Esophagus squamous epithelium (tissue), 5 donors: ENCODE results near the gene ABCA1. TPM values are rescaled to one million over a fixed set of nuclear protein-coding genes. Genes with fewer than 3 reads are reported as not detected.
"Not testable (repeated sequence)": the region's sequence is repeated elsewhere in the genome, so short reads cannot be mapped to it uniquely, and the experiment has no call there.

Experiments used
- DNase-seq: peaks from one replicate; lab custom pipeline; 2025; lab: John Stamatoyannopoulos, UW
- H3K27ac ChIP-seq, 4 donors: fragments of 200-600 bp; sonication (generic); one replicate each; pipeline ENCODE4 v1.5.1; 2016 to 2019; ENCODE audit warnings: mild to moderate bottlenecking in 1 of 4
- H3K27me3 ChIP-seq, 4 donors: fragments of 200-600 bp; sonication (generic); 1 replicate in 3 of 4; 2 replicates in 1 of 4; pipeline versions ENCODE4 v1.5.1 to v1.6.0; 2017 to 2021; ENCODE audit warnings: antibody characterized with exemption in 1 of 4
- H3K36me3 ChIP-seq, 3 donors: fragments of 200-600 bp; sonication (generic); one replicate each; pipeline ENCODE4 v1.5.1; 2016 to 2019
- H3K4me1 ChIP-seq, 3 donors: fragments of 200-600 bp; sonication (generic); one replicate each; pipeline ENCODE4 v1.5.1; 2017 to 2019
- H3K4me3 ChIP-seq, 4 donors: fragments of 200-600 bp; sonication (generic); 1 replicate in 3 of 4; 2 replicates in 1 of 4; pipeline ENCODE4 v1.5.1; 2016 to 2019; ENCODE audit warnings: mild to moderate bottlenecking in 2 of 4, moderate library complexity in 1 of 4
- H3K9me3 ChIP-seq, 3 donors: fragments of 200-600 bp; sonication (generic); one replicate each; pipeline ENCODE4 v1.5.1; 2016 to 2019
- POLR2A ChIP-seq, 4 donors: fragments of 450-650 bp; IDR thresholded peaks; one replicate each; pipeline ENCODE4 v1.6.1; 2017; ENCODE audit warnings: antibody characterized with exemption in 4 of 4, mild to moderate bottlenecking in 4 of 4, moderate library complexity in 3 of 4
- WGBS, 2 donors: methylation state at CpG; one replicate each; pipeline ENCODE4 v1.1.5; 2018; 5-methylcytosine and 5-hydroxymethylcytosine counted together
- intact Hi-C: fragments of 100-400 bp; cut with DNase I; formaldehyde crosslinking; loops from one replicate; pipeline ENCODE4 v1.15.0; 2022
- total RNA-seq, 4 donors: library from RNA; depleted of rRNA; stranded (reverse); fragments of >200 nt; gene quantifications; one replicate each; pipeline ENCODE4 v1.1.0, GENCODE V29; 2016
- TF ChIP-seq, protein P1 (sequence below), 6 experiments: fragments of 450-650 bp in 4 of 6; fragments of 200-600 bp in 2 of 6; sonication (generic) in 2 of 6; IDR thresholded peaks; one replicate each; pipeline ENCODE4 v1.5.1; 2016 to 2019; ENCODE audit warnings: antibody characterized with exemption in 6 of 6, mild to moderate bottlenecking in 4 of 6, moderate library complexity in 4 of 6
- donor health status: DM: yes; HTN: yes; CAD: no.

Gene ABCA1
- total RNA-seq, 4 donors from 2014 or later: 7.7 to 37.6 (median 23.3) TPM

DNA sequence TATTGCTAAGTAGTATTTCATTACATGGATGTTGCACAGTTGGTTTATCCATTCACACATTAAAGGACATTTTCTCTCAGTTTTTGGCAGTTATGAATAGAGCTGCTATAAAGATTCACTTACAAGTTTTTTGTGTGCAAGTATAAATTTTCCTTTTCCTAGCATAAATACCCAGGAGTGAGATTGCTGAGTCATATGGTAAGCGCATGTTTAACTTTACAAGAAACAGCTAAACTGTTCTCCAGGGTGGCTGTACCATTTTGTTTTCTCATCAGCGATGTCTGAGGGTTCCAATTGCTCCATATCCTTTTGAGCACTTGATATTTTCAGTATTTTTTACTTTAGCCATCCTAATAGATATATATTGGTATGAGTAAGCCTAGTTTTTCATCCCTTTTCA is 16.4 kb upstream of the ABCA1 start:
- no peaks in the 10 kb centered on the region for H3K9me3 ChIP-seq
- no peak overlapping the region for H3K27ac ChIP-seq
- no peaks in the 10 kb centered on the region for H3K36me3 ChIP-seq
- WGBS, 2 donors: 74 to 80% methylated on average over 2 of the region's 2 CpGs
- no peak overlapping the region for H3K4me3 ChIP-seq
- no peak for DNase-seq
- no peaks in the 10 kb centered on the region for H3K4me1 ChIP-seq
- TF ChIP-seq, protein P1, sequence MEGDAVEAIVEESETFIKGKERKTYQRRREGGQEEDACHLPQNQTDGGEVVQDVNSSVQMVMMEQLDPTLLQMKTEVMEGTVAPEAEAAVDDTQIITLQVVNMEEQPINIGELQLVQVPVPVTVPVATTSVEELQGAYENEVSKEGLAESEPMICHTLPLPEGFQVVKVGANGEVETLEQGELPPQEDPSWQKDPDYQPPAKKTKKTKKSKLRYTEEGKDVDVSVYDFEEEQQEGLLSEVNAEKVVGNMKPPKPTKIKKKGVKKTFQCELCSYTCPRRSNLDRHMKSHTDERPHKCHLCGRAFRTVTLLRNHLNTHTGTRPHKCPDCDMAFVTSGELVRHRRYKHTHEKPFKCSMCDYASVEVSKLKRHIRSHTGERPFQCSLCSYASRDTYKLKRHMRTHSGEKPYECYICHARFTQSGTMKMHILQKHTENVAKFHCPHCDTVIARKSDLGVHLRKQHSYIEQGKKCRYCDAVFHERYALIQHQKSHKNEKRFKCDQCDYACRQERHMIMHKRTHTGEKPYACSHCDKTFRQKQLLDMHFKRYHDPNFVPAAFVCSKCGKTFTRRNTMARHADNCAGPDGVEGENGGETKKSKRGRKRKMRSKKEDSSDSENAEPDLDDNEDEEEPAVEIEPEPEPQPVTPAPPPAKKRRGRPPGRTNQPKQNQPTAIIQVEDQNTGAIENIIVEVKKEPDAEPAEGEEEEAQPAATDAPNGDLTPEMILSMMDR (IDR thresholded peaks at IDR 0.05): no peak
- no peak for TF ChIP-seq POLR2A (IDR thresholded peaks at IDR 0.05)
- no peaks in the 10 kb centered on the region for H3K27me3 ChIP-seq
- intact Hi-C loops: no loop called here

DNA sequence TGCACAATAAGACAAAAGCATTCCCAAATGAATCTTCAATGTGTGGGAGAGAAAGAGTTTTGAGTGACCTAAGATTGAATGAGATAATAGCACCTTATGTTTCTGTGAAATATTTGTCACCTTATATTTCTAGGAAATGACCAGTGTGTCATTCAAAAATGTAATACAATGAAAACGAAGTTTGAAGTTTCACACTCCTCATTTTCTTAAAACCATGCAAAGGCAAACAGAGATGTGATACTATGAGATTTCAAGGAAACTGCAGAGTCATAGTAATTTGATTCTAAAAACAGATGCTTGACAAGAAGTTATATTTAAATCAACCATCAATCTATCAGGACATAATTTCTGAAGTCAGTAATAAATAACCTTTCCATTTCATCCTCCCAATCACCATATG is 13.6 kb upstream of the ABCA1 start:
- Histone ChIP-seq H3K4me1 (no peaks in the 10 kb centered on the region), H3K27me3 (no peaks in the 10 kb centered on the region), H3K36me3 (no peaks in the 10 kb centered on the region), H3K4me3 (no peak overlapping the region), H3K9me3 (no peaks in the 10 kb centered on the region), H3K27ac (no peak overlapping the region)
- no peak for DNase-seq
- intact Hi-C loops: no loop called here
- TF ChIP-seq POLR2A (IDR thresholded peaks at IDR 0.05): no peak
- TF ChIP-seq, protein P1 (IDR thresholded peaks at IDR 0.05): no peak
- WGBS, 2 donors: 28 to 34% methylated on average over 1 of the region's 1 CpG

GRCh38 chr9:104936291-104936690 is 8.3 kb upstream of the ABCA1 start:
- H3K9me3 ChIP-seq: no peaks in the 10 kb centered on the region
- no peak for TF ChIP-seq POLR2A (IDR thresholded peaks at IDR 0.05)
- TF ChIP-seq, protein P1 (IDR thresholded peaks at IDR 0.05): no peak
- no peak overlapping the region for H3K4me3 ChIP-seq
- no peak for DNase-seq
- no peaks in the 10 kb centered on the region for H3K27me3 ChIP-seq
- H3K36me3 ChIP-seq: no peaks in the 10 kb centered on the region
- intact Hi-C loops: no loop called here
- peak overlapping the region in 1 of 4 donors; percentile 1 for H3K27ac ChIP-seq
- no peaks in the 10 kb centered on the region for H3K4me1 ChIP-seq
- 68 to 72% methylated on average over 3 of the region's 3 CpGs for WGBS, 2 donors

- H3K27me3 ChIP-seq, DNase-seq, H3K4me3 ChIP-seq, H3K4me1 ChIP-seq, intact Hi-C loops, H3K36me3 ChIP-seq, H3K9me3 ChIP-seq: not testable (repeated sequence)
- H3K27ac ChIP-seq: peak overlapping the region in 2 of 4 donors; percentile 1 to 3
- WGBS, 2 donors: 65 to 70% methylated on average over 7 of the region's 7 CpGs
These were observed 7.5 kb upstream of the ABCA1 start for GRCh38 chr9:104935501-104935810.

DNA sequence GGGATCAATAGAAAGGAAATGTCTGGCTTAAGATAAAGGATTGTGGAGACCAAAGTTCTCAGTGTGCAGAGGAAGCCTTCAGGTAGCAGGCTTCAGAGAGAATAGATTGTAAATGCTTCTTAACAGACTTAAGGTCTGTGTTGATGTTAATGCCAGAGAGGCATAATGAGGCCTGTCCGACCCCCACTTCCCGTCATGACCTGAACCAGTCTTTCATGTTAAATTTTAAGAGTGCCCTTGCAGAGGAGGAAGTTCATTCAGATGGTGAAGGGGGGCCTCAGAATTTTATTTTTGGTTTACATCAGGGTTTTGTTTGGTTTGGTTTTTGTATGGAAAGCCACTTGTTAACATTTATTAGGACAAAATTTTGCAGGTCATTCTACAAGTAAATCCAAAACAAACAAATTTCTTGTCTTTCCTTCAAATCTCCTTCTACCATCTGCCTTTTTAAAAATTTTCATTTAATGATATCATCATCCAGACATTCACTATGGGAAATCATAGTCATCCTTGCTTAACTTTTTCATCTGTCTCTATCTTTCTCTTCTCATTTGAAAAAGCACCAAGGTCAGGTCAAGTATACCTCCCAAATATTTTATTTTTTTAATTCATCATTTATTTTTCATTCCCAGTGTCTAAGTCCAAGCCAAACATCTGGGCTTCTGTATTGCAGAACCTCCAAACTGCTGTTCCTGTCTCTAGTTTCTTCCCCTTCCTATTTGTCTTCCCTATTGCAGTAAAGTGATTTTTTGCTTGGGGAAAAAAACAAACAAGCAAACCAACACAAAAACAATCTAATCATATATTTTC is 6.9 kb upstream of the ABCA1 start:
- 60% methylated on average over 2 of the region's 2 CpGs for WGBS, 2 donors
- no peak for DNase-seq
- Histone ChIP-seq H3K4me1 (no peaks in the 10 kb centered on the region), H3K36me3 (no peaks in the 10 kb centered on the region), H3K4me3 (no peak overlapping the region), H3K9me3 (no peaks in the 10 kb centered on the region), H3K27me3 (no peaks in the 10 kb centered on the region), H3K27ac (peak overlapping the region in 1 of 4 donors; percentile 1)
- intact Hi-C loops: no loop called here
- no peak for TF ChIP-seq POLR2A (IDR thresholded peaks at IDR 0.05)
- TF ChIP-seq, protein P1 (IDR thresholded peaks at IDR 0.05): no peak

DNA sequence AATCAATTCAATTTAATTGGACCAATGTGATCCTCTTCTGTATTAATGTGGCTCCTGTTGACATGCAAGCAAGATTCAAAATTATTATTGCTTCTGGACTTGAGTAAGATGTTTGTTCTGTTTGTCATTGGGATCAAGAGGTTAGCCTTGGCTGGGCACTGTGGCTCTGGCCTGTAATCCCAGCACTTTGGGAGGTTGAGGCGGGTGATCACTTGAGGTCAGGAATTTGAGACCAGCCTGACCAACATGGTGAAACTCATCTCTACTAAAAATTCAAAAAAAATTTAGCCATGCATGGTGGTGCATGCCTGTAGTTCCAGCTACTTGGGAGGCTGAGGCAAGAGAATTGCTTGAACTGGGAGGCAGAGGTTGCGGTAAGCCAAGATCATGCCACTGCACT is 5.1 kb upstream of the ABCA1 start:
- WGBS, 2 donors: 100% methylated on average over 1 to 2 of the region's 2 CpGs
- H3K4me3 ChIP-seq, H3K9me3 ChIP-seq, H3K4me1 ChIP-seq, H3K27ac ChIP-seq, DNase-seq, H3K36me3 ChIP-seq, intact Hi-C loops, H3K27me3 ChIP-seq: not testable (repeated sequence)
